DOHH2 (cell line): ENCODE measurements around the gene DNAAF3.

ENCODE experiments used
- H3F3A ChIP-seq: fragments of 200-600 bp; sonication (generic), shearing (Covaris generic); 2 replicates; pipeline ENCODE4 v1.6.0; 2016; ENCODE audit warnings: antibody characterized with exemption, mild to moderate bottlenecking; ENCODE audit not compliant: control insufficient read depth, insufficient read depth
- H3K27ac ChIP-seq: fragments of 200-600 bp; sonication (generic); 2 replicates; pipeline ENCODE4 v1.5.1; 2014; ENCODE audit warnings: low read depth, mild to moderate bottlenecking, low read length, moderate library complexity
- H3K27me3 ChIP-seq: fragments of 200-600 bp; sonication (generic); 2 replicates; pipeline ENCODE4 v1.6.1; 2014; ENCODE audit warnings: mild to moderate bottlenecking, low read length, mixed read lengths; ENCODE audit not compliant: control insufficient read depth
- H3K36me3 ChIP-seq: fragments of 200-600 bp; sonication (generic); 2 replicates; pipeline ENCODE4 v1.6.1; 2014; ENCODE audit warnings: mild to moderate bottlenecking, low read length, moderate library complexity, mixed read lengths; ENCODE audit not compliant: control insufficient read depth
- H3K4me1 ChIP-seq: fragments of 200-600 bp; sonication (generic); 2 replicates; pipeline ENCODE4 v1.6.1; 2014; ENCODE audit warnings: mild to moderate bottlenecking, low read length, mixed read lengths; ENCODE audit not compliant: control insufficient read depth
- H3K4me2 ChIP-seq: fragments of 200-600 bp; sonication (generic); 2 replicates; pipeline ENCODE4 v1.6.0; 2014; ENCODE audit warnings: mild to moderate bottlenecking, low read length, moderate library complexity
- H3K4me3 ChIP-seq: fragments of 200-600 bp; sonication (generic); 2 replicates; pipeline ENCODE4 v1.5.1; 2014; ENCODE audit warnings: mild to moderate bottlenecking, low read length, mixed read lengths
- H3K79me2 ChIP-seq: fragments of 200-600 bp; sonication (generic); 2 replicates; pipeline ENCODE4 v1.6.1; 2014; ENCODE audit warnings: mild to moderate bottlenecking, low read length, mixed read lengths; ENCODE audit not compliant: control insufficient read depth
- H3K9me2 ChIP-seq: fragments of 200-600 bp; sonication (generic); replicated peaks from 2 replicates; pipeline ENCODE4 v1.6.1; 2014; ENCODE audit warnings: mild to moderate bottlenecking, low read length, mixed read lengths; ENCODE audit not compliant: control insufficient read depth
- H3K9me3 ChIP-seq: fragments of 200-600 bp; sonication (generic); 2 replicates; pipeline ENCODE4 v1.6.1; 2014; ENCODE audit warnings: antibody characterized with exemption, low read length, mixed read lengths; ENCODE audit not compliant: control insufficient read depth, insufficient read depth
- H4K20me1 ChIP-seq: fragments of 200-600 bp; sonication (generic); 2 replicates; pipeline ENCODE4 v1.6.0; 2014; ENCODE audit warnings: low read depth, mild to moderate bottlenecking, antibody characterized with exemption, low read length, moderate library complexity; ENCODE audit not compliant: control insufficient read depth, insufficient read depth
- EZH2phosphoT487 ChIP-seq: fragments of 200-600 bp; sonication (generic); IDR thresholded peaks from 2 replicates; pipeline ENCODE4 v1.6.1; 2017; ENCODE audit warnings: borderline replicate concordance, mild to moderate bottlenecking, antibody characterized with exemption, low read length, moderate library complexity, mixed read lengths
- TF ChIP-seq, protein P1 (sequence below): fragments of 200-600 bp; sonication (generic); IDR thresholded peaks from one replicate; pipeline ENCODE4 v1.5.1; 2014; ENCODE audit warnings: antibody characterized with exemption, mild to moderate bottlenecking, low read depth, low read length; ENCODE audit not compliant: poor library complexity, severe bottlenecking

DNAAF3 gene

DNA sequence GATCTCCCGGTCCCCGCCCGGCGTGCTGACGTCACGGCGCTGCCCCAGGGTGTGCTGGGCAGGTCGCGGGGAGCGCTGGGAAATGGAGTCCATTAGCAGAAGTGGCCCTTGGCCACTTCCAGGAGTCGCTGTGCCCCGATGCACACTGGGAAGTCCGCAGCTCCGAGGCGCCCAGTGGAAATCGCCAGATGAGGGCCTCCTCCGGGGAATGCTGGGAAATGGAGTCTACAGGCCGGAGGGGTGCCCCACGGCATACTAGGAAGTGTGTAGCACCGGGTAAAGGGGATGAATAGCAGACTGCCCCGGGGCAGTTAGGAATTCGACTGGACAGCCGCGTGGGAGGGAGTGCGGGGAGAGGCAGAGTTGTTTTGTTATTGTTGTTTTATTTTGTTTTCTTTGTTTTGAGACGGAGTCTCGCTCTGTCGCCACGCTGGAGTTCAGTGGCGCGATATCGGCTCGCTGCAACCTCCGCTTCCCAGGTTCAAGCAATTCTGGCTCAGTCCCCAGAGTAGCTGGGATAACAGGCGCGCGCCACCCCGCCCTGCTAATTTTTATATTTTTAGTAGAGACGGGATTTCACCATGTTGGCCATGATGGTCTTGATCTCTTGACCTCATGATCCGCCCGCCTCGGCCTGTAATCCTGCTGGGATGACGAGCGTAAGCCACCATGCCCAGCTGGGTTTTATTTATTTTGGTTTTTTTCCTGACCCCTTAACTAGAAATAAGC lies 48.6 kb downstream of the DNAAF3 start:
- no peaks in the 10 kb centered on the region for H3K27me3 ChIP-seq
- H3F3A ChIP-seq: peaks cover 11% of the 10 kb centered on the region
- H3K4me1 ChIP-seq: peaks cover 56% of the 10 kb centered on the region
- H3K36me3 ChIP-seq: peaks cover 24% of the 10 kb centered on the region
- peak overlapping the region; percentile 81 for H3K4me2 ChIP-seq
- H3K9me2 ChIP-seq: no peaks in the 10 kb centered on the region
- TF ChIP-seq EZH2phosphoT487: no peak
- TF ChIP-seq, protein P1, sequence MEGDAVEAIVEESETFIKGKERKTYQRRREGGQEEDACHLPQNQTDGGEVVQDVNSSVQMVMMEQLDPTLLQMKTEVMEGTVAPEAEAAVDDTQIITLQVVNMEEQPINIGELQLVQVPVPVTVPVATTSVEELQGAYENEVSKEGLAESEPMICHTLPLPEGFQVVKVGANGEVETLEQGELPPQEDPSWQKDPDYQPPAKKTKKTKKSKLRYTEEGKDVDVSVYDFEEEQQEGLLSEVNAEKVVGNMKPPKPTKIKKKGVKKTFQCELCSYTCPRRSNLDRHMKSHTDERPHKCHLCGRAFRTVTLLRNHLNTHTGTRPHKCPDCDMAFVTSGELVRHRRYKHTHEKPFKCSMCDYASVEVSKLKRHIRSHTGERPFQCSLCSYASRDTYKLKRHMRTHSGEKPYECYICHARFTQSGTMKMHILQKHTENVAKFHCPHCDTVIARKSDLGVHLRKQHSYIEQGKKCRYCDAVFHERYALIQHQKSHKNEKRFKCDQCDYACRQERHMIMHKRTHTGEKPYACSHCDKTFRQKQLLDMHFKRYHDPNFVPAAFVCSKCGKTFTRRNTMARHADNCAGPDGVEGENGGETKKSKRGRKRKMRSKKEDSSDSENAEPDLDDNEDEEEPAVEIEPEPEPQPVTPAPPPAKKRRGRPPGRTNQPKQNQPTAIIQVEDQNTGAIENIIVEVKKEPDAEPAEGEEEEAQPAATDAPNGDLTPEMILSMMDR: no peak
- H3K79me2 ChIP-seq: peaks cover 54% of the 10 kb centered on the region
- H4K20me1 ChIP-seq: peaks cover 5% of the 10 kb centered on the region
- H3K4me3 ChIP-seq: peak overlapping the region; percentile 85
- no peaks in the 10 kb centered on the region for H3K9me3 ChIP-seq
- peak overlapping the region; percentile 16; the same call in 1 of the 2 replicates for H3K27ac ChIP-seq

DNA sequence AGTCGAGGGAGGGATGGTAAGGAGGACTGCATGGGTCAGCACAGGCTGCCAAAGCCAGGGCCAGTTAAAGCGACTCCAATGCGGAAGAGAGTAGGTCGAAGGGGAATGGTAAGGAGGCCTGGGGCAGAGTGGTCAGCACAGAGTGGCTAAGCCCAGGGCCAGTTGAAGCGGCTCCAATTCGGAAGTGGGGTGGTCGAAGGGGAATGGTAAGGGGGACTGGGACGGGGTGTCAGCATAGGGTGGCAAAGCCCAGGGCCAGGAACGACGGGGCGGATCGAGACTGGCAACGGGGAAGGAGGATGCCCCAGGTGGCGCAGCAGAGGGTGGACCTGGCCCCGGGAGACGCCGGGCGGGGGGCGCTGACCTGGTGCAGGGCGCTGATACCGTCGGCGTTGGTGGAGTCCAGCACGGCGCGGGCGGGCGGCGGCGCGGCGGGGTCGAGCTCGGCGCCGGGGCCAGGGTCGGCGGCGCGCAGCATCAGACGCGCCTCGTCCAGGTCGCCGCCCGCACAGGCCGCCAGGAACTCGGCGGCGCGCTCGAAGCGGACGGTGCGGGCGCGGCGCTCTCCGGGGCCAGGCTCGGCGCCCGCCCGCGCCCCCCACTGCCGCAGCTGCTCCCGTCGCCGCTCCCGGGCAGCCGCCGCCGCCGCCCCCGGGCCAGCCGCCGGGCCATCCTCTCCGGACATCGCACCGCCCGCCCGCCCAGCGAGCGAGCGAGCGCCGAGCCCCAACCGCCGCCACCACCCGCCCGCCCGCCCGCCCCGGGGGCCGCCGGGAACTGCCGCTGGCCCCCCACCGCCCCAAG lies 49.4 kb downstream of the DNAAF3 start, which contains the start of gene PPP1R12C:
TSS of gene PPP1R12C (minus strand) at position 779 of the 804 bp plus-strand sequence. CDS start at position 685, 94 bp downstream.
- Histone ChIP-seq H3K4me1 (peaks cover 63% of the 10 kb centered on the region), H3F3A (peaks cover 11% of the 10 kb centered on the region), H3K9me3 (no peaks in the 10 kb centered on the region), H4K20me1 (peaks cover 11% of the 10 kb centered on the region), H3K4me3 (peak within 1 kb of the TSS; percentile 93), H3K4me2 (peak within 1 kb of the TSS; percentile 98), H3K79me2 (peaks cover 62% of the 10 kb centered on the region), H3K27ac (peak within 1 kb of the TSS; percentile 70), H3K27me3 (no peaks in the 10 kb centered on the region), H3K9me2 (no peaks in the 10 kb centered on the region), H3K36me3 (peaks cover 31% of the 10 kb centered on the region)
- no peak for TF ChIP-seq EZH2phosphoT487
- TF ChIP-seq, protein P1: no peak

DNA sequence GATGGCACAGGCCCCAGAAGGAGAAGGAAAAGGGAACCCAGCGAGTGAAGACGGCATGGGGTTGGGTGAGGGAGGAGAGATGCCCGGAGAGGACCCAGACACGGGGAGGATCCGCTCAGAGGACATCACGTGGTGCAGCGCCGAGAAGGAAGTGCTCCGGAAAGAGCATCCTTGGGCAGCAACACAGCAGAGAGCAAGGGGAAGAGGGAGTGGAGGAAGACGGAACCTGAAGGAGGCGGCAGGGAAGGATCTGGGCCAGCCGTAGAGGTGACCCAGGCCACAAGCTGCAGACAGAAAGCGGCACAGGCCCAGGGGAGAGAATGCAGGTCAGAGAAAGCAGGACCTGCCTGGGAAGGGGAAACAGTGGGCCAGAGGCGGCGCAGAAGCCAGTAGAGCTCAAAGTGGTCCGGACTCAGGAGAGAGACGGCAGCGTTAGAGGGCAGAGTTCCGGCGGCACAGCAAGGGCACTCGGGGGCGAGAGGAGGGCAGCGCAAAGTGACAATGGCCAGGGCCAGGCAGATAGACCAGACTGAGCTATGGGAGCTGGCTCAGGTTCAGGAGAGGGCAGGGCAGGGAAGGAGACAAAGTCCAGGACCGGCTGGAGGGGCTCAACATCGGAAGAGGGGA lies 50.1 kb downstream of the DNAAF3 start:
- H3K79me2 ChIP-seq: peaks cover 69% of the 10 kb centered on the region
- peak overlapping the region; percentile 93 for H3K4me3 ChIP-seq
- no peaks in the 10 kb centered on the region for H3K27me3 ChIP-seq
- H3K9me2 ChIP-seq: no peaks in the 10 kb centered on the region
- peaks cover 15% of the 10 kb centered on the region for H4K20me1 ChIP-seq
- no peak for TF ChIP-seq EZH2phosphoT487
- TF ChIP-seq, protein P1: peak; percentile 9
- no peaks in the 10 kb centered on the region for H3K9me3 ChIP-seq
- peaks cover 38% of the 10 kb centered on the region for H3K36me3 ChIP-seq
- H3F3A ChIP-seq: peaks cover 11% of the 10 kb centered on the region
- peak overlapping the region; percentile 98 for H3K4me2 ChIP-seq
- H3K27ac ChIP-seq: peak overlapping the region; percentile 70
- peaks cover 59% of the 10 kb centered on the region for H3K4me1 ChIP-seq
